Fibroblast of lung (primary cell): ENCODE measurements around the gene ACSF2. TPM values are rescaled to one million over a fixed set of nuclear protein-coding genes. Genes with fewer than 3 reads are reported as not detected.

Experiments
- DNase-seq, 2 donors: peaks; one replicate each; pipeline versions ENCODE4 v3.0.0 to v3.0.0-alpha.2; 2010; ENCODE audit warnings: low read depth in 2 of 2
- H2AFZ ChIP-seq: 2 replicates; pipeline ENCODE4 v1.5.1; 2012; ENCODE audit warnings: low read length, control low read depth, inconsistent platforms
- H3K27ac ChIP-seq: 2 replicates; pipeline ENCODE4 v1.5.1; 2011; ENCODE audit warnings: low read length, control low read depth; ENCODE audit not compliant: insufficient read depth
- H3K27me3 ChIP-seq: 2 replicates; pipeline ENCODE4 v1.5.1; 2011; ENCODE audit warnings: mild to moderate bottlenecking, low read length; ENCODE audit not compliant: control insufficient read depth, insufficient read depth
- H3K36me3 ChIP-seq: 2 replicates; pipeline ENCODE4 v1.5.1; 2011; ENCODE audit warnings: low read length; ENCODE audit not compliant: control insufficient read depth, insufficient read depth
- H3K4me1 ChIP-seq: 2 replicates; pipeline ENCODE4 v1.5.1; 2011; ENCODE audit warnings: low read length; ENCODE audit not compliant: control insufficient read depth, insufficient read depth; ENCODE audit errors: extremely low read depth
- H3K4me2 ChIP-seq: 2 replicates; pipeline ENCODE4 v1.5.1; 2011; ENCODE audit warnings: low read length, control low read depth; ENCODE audit not compliant: insufficient read depth; ENCODE audit errors: extremely low read depth
- H3K4me3 ChIP-seq, 4 experiments: fragments of 200-600 bp in 1 of 4; sonication (generic) in 1 of 4; replicated peaks in 1 of 4; 2 replicates each; pipeline ENCODE4 v1.5.1; 2011 to 2016; ENCODE audit warnings: low read length in 4 of 4, low read depth in 3 of 4, mild to moderate bottlenecking in 3 of 4, control low read depth in 2 of 4, inconsistent platforms in 1 of 4, mixed read lengths in 1 of 4; ENCODE audit not compliant: insufficient read depth in 1 of 4; ENCODE audit errors: control extremely low read depth in 1 of 4
- H3K79me2 ChIP-seq: 2 replicates; pipeline ENCODE4 v1.5.1; 2012; ENCODE audit warnings: mild to moderate bottlenecking, low read length, inconsistent platforms; ENCODE audit not compliant: control insufficient read depth, insufficient read depth
- H3K9ac ChIP-seq: 2 replicates; pipeline ENCODE4 v1.5.1; 2011; ENCODE audit warnings: mild to moderate bottlenecking, low read length, control low read depth; ENCODE audit not compliant: insufficient read depth
- H3K9me3 ChIP-seq: 2 replicates; pipeline ENCODE4 v1.5.1; 2012; ENCODE audit warnings: low read depth, low read length; ENCODE audit not compliant: control insufficient read depth, insufficient read depth
- H4K20me1 ChIP-seq: 2 replicates; pipeline ENCODE4 v1.5.1; 2011; ENCODE audit warnings: low read length; ENCODE audit not compliant: control insufficient read depth, insufficient read depth; ENCODE audit errors: extremely low read depth
- CTCF ChIP-seq, 2 donors: IDR thresholded peaks in 1 of 2; conservative IDR thresholded peaks in 1 of 2; 1 replicate in 1 of 2; 2 replicates in 1 of 2; pipeline ENCODE4 v1.5.1; 2011 to 2012; ENCODE audit warnings: low read length in 2 of 2, control low read depth in 1 of 2, inconsistent platforms in 1 of 2, low read depth in 1 of 2, mild to moderate bottlenecking in 1 of 2
- EZH2 ChIP-seq: IDR thresholded peaks from 2 replicates; pipeline ENCODE4 v1.5.1; 2012; ENCODE audit warnings: low read length, control low read depth, mild to moderate bottlenecking; ENCODE audit errors: missing control alignments
- polyA plus RNA-seq, 2 donors: library from polyadenylated mRNA; depleted of rRNA in 1 of 2; stranded (reverse) in 1 of 2; unstranded in 1 of 2; fragments of >200 nt; gene quantifications; 2 replicates each; pipeline ENCODE4 v1.2.1, GENCODE V29; 2011 to 2012; ENCODE audit warnings: missing spikeins in 1 of 2
- total RNA-seq: library from RNA; depleted of rRNA; stranded (reverse); fragments of >200 nt; gene quantifications from 2 replicates; pipeline ENCODE4 v1.2.1, GENCODE V29; 2014

Gene ACSF2
- total and polyA plus RNA-seq, 2 donors (not counting 1 experiment from before 2014, with no cell fraction given) = 16.5 to 23.6 TPM

DNA sequence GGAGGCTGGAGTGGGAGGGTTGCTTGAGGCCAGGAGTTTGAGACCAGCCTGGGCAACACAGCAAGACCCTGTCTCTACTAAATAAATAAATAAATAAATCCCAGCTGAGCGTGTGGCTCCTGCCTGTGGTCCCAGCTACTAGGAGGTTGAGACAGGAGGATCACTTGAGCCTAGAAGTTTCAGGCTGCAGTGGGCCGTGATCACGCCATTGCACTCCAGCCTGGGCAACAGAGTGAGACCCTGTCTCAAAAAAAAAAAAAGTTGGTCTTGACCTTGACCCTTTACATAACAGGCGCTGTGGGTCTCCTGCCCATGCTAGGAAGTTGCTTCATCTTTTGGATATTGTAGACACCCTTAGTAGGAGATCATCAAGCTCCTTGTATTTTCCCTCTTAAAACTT lies 11.4 kb downstream of the ACSF2 start:
- Histone ChIP-seq H3K4me1 (no peaks in the 10 kb centered on the region), H4K20me1 (no peaks in the 10 kb centered on the region), H3K79me2 (no peaks in the 10 kb centered on the region), H3K4me3 (no peak overlapping the region), H3K9ac (no peak overlapping the region), H3K36me3 (no peaks in the 10 kb centered on the region), H3K9me3 (no peaks in the 10 kb centered on the region), H2AFZ (no peak overlapping the region), H3K27me3 (no peaks in the 10 kb centered on the region), H3K4me2 (no peak overlapping the region), H3K27ac (no peak overlapping the region)
- no peak for DNase-seq
- no peak for TF ChIP-seq EZH2
- TF ChIP-seq CTCF (conservative IDR thresholded peaks at IDR 0.05 in 1 of 2, IDR thresholded peaks at IDR 0.05 in 1 of 2; ENCODE audit: low read depth in 1 of 2, low read length in 2 of 2) = no peak

GRCh38 chr17:50439008-50439407 lies 13.0 kb downstream of the ACSF2 start:
- no peak overlapping the region for H3K4me3 ChIP-seq

DNA sequence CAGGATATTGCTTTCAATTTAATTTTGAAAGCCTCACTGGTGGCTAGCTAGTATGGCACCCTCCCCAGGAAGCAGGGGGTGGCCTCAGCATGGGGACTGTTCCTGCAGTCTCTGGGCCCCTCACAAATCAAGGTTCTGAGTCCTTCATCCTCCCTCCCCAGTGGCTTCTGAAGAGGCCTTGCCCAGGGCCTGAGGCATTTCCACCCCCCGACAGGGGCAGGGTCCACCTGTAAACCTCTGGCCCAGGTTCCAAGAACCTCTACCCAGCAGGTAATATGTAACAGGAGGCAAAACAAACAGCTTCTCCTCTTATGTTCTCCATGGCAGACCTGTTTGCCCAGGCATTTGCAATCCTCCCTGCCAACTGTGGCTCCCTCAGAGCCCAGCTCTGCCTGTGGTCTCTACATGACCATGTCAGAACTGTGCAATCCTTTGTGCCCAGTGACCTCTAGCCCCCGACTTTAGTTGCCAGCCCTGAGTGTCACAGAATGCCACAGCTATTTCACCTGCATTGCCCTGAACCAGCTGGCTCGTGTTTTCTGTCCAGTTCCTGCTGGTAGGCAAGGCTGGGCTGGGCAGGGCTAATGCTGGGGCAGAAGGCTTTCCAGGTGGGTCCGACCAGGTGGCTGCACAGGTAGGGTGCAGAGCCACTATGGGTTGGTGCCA lies 14.3 kb downstream of the ACSF2 start:
- no peak for TF ChIP-seq EZH2
- TF ChIP-seq CTCF (conservative IDR thresholded peaks at IDR 0.05 in 1 of 2, IDR thresholded peaks at IDR 0.05 in 1 of 2; ENCODE audit: low read depth in 1 of 2, low read length in 2 of 2) = no peak
- no peak overlapping the region for H3K9ac ChIP-seq
- no peak overlapping the region for H3K27ac ChIP-seq
- H3K79me2 ChIP-seq = no peaks in the 10 kb centered on the region
- DNase-seq = no peak
- H4K20me1 ChIP-seq = no peaks in the 10 kb centered on the region
- H3K4me3 ChIP-seq = no peak overlapping the region
- H3K4me2 ChIP-seq = no peak overlapping the region
- H3K9me3 ChIP-seq = no peaks in the 10 kb centered on the region
- no peak overlapping the region for H2AFZ ChIP-seq
- no peaks in the 10 kb centered on the region for H3K36me3 ChIP-seq
- H3K4me1 ChIP-seq = no peaks in the 10 kb centered on the region
- H3K27me3 ChIP-seq = no peaks in the 10 kb centered on the region

More at GRCh38 chr17:50439008-50439407, 13.0 kb downstream of the ACSF2 start:
- no peaks in the 10 kb centered on the region for H3K9me3 ChIP-seq
- H3K79me2 ChIP-seq = no peaks in the 10 kb centered on the region
- no peak overlapping the region for H3K9ac ChIP-seq
- no peak overlapping the region for H3K27ac ChIP-seq
- H3K27me3 ChIP-seq = no peaks in the 10 kb centered on the region
- no peak overlapping the region for H3K4me2 ChIP-seq
- no peaks in the 10 kb centered on the region for H3K4me1 ChIP-seq
- H3K36me3 ChIP-seq = no peaks in the 10 kb centered on the region
- no peaks in the 10 kb centered on the region for H4K20me1 ChIP-seq
- no peak overlapping the region for H2AFZ ChIP-seq
- DNase-seq = no peak
- TF ChIP-seq EZH2 (no peak), CTCF (conservative IDR thresholded peaks at IDR 0.05 in 1 of 2, IDR thresholded peaks at IDR 0.05 in 1 of 2; ENCODE audit: low read depth in 1 of 2, low read length in 2 of 2) (no peak)
